SK-N-SH (cell line): ENCODE measurements around the gene FBXL2.

Experiments used
- CTCF ChIP-seq: fragments of 200-600 bp; sonication (generic); IDR thresholded peaks from 2 replicates; pipeline ENCODE4 v1.6.1; 2017; ENCODE audit warnings: antibody characterized with exemption, mild to moderate bottlenecking, moderate library complexity
- EZH2phosphoT487 ChIP-seq: fragments of 200-600 bp; sonication (generic); IDR thresholded peaks from 2 replicates; pipeline ENCODE4 v1.6.1; 2017; ENCODE audit warnings: low read depth, mixed run types, mild to moderate bottlenecking, antibody characterized with exemption, moderate library complexity, borderline replicate concordance
- FOXM1 ChIP-seq: IDR thresholded peaks from 2 replicates; pipeline ENCODE4 v1.4.0; 2012; ENCODE audit warnings: low read depth, mild to moderate bottlenecking
- NFIC ChIP-seq: IDR thresholded peaks from 2 replicates; pipeline ENCODE4 v1.4.0; 2012; ENCODE audit warnings: borderline replicate concordance
- POLR2AphosphoS5 ChIP-seq: IDR thresholded peaks from 2 replicates; pipeline ENCODE4 v1.6.1; 2012; ENCODE audit warnings: low read depth, low read length
- RCOR1 ChIP-seq: fragments of 150-350 bp; IDR thresholded peaks from 2 replicates; pipeline ENCODE4 v1.6.1; 2017; ENCODE audit warnings: antibody characterized with exemption, low read length
- RXRA ChIP-seq: IDR thresholded peaks from 2 replicates; pipeline ENCODE4 v1.4.0; 2012; ENCODE audit warnings: low read depth, mild to moderate bottlenecking, borderline replicate concordance
- TEAD4 ChIP-seq: IDR thresholded peaks from 2 replicates; pipeline ENCODE4 v1.4.0; 2012; ENCODE audit warnings: mild to moderate bottlenecking, borderline replicate concordance; ENCODE audit not compliant: insufficient read depth
- USF2 ChIP-seq: fragments of 150-350 bp; IDR thresholded peaks from 2 replicates; pipeline ENCODE4 v1.6.1; 2017; ENCODE audit warnings: antibody characterized with exemption, low read length, low read depth, borderline replicate concordance
- YY1 ChIP-seq: IDR thresholded peaks from 2 replicates; pipeline ENCODE4 v1.4.0; 2012; ENCODE audit warnings: low read depth, mild to moderate bottlenecking

DNA sequence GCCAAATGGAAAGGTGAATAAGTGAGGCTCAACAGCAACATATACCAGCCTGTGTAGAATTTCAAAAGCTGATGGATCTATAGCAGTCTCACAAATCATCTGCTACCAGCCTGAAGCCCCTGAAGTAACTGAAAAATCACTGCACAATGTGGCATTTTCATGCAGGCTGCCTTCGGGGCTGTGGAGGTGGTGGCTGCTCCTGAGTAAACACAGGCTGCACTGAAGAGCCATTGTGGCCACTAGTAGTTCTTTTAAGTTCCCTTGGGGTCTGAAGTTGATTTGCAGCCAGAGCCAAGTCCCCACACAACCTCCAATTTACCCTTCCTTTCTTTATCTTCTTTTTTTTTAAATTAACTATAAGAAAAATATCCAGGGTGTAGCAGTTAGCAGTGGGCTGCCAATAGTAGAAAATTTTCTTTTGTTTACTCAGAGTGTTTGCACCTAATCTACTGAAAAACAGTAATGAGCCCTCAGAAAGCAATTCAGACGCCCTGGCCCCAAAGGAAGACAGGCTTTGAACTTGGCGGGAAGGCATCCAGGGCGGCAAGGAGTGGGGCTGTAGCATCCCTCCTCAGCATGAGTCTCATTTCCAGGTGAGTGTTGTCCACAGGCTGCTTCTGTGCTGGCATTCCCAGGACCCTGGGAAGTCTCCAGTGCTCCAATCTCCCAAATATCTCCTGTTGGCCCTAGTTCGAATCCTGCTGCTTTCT is 45.3 kb upstream of the FBXL2 start:
- TF ChIP-seq TEAD4 (no peak), RCOR1 (no peak), POLR2AphosphoS5 (no peak), EZH2phosphoT487 (no peak), YY1 (no peak), FOXM1 (no peak), CTCF (no peak), RXRA (no peak), NFIC (no peak), USF2 (no peak)
